ENCODE data around the gene SOX10.

SOX10 gene

DNA sequence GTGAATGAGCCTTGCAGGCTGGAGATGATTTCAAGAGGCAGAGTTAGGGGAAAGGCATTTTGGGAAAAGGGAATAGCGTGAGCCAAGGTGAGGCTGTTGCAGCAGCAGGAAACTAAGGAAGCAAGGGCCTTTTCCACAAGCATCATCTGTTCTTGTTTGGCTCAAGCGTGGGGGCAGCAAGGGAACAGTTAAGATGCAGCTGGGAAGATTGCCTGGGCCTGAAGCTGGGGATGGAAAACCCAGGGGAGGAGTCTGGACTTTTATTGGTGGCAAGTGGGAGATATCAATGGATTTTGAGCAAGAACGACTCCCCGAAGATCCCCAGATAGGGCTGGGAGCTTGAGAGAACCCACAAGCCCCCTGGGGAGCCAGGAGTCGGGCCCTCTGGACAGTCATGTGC is 45.5 kb upstream of the SOX10 start:
- TF ChIP-seq, protein P1, sequence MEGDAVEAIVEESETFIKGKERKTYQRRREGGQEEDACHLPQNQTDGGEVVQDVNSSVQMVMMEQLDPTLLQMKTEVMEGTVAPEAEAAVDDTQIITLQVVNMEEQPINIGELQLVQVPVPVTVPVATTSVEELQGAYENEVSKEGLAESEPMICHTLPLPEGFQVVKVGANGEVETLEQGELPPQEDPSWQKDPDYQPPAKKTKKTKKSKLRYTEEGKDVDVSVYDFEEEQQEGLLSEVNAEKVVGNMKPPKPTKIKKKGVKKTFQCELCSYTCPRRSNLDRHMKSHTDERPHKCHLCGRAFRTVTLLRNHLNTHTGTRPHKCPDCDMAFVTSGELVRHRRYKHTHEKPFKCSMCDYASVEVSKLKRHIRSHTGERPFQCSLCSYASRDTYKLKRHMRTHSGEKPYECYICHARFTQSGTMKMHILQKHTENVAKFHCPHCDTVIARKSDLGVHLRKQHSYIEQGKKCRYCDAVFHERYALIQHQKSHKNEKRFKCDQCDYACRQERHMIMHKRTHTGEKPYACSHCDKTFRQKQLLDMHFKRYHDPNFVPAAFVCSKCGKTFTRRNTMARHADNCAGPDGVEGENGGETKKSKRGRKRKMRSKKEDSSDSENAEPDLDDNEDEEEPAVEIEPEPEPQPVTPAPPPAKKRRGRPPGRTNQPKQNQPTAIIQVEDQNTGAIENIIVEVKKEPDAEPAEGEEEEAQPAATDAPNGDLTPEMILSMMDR (IDR thresholded peaks at IDR 0.05; ENCODE audit: low read depth, low read length, missing control alignments): no peak
- no peak overlapping the region for H3K4me3 ChIP-seq (replicated peaks; ENCODE audit: low read depth, low read length)
- DNase-seq (ENCODE audit: extremely low read depth, low read depth): no peak

DNA sequence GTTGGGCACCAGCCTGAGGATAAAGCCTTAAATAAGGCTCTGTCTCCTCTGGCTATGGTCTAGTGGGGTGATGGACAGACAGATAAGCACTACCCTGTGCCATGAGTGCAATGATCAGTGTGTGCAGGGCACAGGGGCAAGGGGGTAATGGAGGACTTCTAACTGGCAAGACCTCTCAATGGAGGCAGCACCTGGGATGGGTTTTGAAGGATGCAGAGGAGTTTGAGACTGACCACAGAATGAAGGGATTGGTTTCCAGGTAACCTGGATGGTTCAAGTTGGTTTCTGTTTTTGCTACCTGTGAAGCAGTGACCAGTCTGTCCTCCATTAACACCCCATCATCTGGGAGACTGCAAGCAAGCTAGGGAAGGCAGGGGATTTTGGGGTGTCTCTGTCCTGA is 45.0 kb upstream of the SOX10 start:
- TF ChIP-seq, protein P1 (IDR thresholded peaks at IDR 0.05; ENCODE audit: low read depth, low read length, missing control alignments): no peak
- DNase-seq (ENCODE audit: extremely low read depth, low read depth): no peak
- H3K4me3 ChIP-seq (replicated peaks; ENCODE audit: low read depth, low read length): no peak overlapping the region

DNA sequence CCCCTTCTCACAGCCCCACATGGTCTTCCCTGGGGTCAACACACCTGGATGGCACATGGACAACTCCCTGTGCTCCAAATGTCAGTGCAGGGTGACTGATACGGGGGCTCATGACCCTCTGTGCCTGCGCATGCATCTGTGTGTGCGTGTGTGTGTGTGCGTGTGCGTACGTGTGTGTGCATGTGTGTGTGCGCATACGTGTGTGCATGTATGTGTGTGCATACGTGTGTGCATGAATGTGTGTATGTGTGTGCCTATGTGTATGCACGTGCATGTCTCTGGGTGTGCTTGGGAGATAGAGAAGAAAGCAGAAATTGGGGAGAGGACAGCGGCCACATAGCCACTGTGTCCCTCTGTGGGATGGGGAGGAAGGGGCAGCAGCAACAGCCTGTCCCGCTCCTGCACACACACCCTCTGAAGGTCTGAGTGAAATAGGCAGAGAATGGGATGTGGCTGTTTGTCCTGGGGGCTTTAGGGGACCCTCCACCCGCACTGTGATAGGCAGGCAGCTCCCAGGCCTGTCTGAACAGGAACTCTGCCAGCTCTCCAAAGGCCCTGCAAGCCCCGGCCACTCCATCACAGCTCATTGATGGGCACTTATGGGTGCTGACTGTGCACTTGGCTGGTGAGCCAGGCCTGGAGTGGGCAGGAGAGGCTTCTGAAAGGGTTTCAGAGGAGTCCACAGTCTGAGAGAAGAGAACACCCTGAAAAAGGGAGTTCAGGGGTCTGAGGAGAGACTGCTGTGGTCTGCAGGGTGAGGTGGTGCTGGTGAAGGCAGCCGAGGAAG is 44.2 kb upstream of the SOX10 start:
- DNase-seq (ENCODE audit: extremely low read depth, low read depth): no peak

GRCh38 chr22:38027487-38027886 is 43.1 kb upstream of the SOX10 start:
- no peak overlapping the region for H3K4me3 ChIP-seq (replicated peaks; ENCODE audit: low read depth, low read length)
- DNase-seq (ENCODE audit: extremely low read depth, low read depth): no peak
- TF ChIP-seq, protein P1 (IDR thresholded peaks at IDR 0.05; ENCODE audit: low read depth, low read length, missing control alignments): no peak

More for the DNA sequence above, 44.2 kb upstream of the SOX10 start:
- no peak overlapping the region for H3K4me3 ChIP-seq (replicated peaks; ENCODE audit: low read depth, low read length)
- TF ChIP-seq, protein P1 (IDR thresholded peaks at IDR 0.05; ENCODE audit: low read depth, low read length, missing control alignments): no peak

- TF ChIP-seq, protein P1 (IDR thresholded peaks at IDR 0.05; ENCODE audit: low read depth, low read length, missing control alignments): no peak
- no peak for DNase-seq (ENCODE audit: extremely low read depth, low read depth)
- no peak overlapping the region for H3K4me3 ChIP-seq (replicated peaks; ENCODE audit: low read depth, low read length)
Measured at GRCh38 chr22:38026130-38027111, 42.1 kb upstream of the SOX10 start.

DNA sequence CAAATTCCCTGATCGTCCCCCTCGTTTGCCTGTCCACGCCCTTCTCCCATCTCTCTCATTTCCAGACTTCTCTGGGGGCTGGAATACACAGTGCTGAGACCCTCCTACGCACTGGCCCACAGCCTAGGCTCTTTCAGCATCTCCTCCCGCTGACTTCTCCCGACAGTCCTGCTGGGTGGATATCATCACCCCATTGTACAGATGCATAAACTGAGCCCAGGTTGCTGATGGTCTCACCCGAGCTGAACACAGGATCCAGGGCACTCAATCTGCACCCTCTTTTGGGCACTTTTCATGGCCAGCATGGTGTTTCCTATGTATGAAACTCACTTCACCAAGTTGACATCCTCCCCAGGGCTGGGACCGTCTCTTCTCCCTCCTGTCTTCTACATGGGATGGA is 41.2 kb upstream of the SOX10 start:
- no peak overlapping the region for H3K4me3 ChIP-seq (replicated peaks; ENCODE audit: low read depth, low read length)
- no peak for DNase-seq (ENCODE audit: extremely low read depth, low read depth)
- TF ChIP-seq, protein P1 (IDR thresholded peaks at IDR 0.05; ENCODE audit: low read depth, low read length, missing control alignments): no peak
